Mammary epithelial cell (primary cell): ENCODE results near the gene CLN3.

Experiments used
- EZH2 ChIP-seq: IDR thresholded peaks from 2 replicates; pipeline ENCODE4 v1.6.1; 2012; ENCODE audit warnings: low read length, inconsistent platforms, borderline replicate concordance
- TF ChIP-seq, protein P1 (sequence below), 2 donors: IDR thresholded peaks in 1 of 2; conservative IDR thresholded peaks in 1 of 2; 2 replicates each; pipeline ENCODE4 v1.5.1; 2011 to 2012; ENCODE audit warnings: inconsistent platforms in 2 of 2, low read length in 2 of 2, mild to moderate bottlenecking in 2 of 2, control low read depth in 1 of 2, low read depth in 1 of 2; ENCODE audit not compliant: insufficient read depth in 1 of 2; ENCODE audit errors: extremely low read depth in 1 of 2

DNA sequence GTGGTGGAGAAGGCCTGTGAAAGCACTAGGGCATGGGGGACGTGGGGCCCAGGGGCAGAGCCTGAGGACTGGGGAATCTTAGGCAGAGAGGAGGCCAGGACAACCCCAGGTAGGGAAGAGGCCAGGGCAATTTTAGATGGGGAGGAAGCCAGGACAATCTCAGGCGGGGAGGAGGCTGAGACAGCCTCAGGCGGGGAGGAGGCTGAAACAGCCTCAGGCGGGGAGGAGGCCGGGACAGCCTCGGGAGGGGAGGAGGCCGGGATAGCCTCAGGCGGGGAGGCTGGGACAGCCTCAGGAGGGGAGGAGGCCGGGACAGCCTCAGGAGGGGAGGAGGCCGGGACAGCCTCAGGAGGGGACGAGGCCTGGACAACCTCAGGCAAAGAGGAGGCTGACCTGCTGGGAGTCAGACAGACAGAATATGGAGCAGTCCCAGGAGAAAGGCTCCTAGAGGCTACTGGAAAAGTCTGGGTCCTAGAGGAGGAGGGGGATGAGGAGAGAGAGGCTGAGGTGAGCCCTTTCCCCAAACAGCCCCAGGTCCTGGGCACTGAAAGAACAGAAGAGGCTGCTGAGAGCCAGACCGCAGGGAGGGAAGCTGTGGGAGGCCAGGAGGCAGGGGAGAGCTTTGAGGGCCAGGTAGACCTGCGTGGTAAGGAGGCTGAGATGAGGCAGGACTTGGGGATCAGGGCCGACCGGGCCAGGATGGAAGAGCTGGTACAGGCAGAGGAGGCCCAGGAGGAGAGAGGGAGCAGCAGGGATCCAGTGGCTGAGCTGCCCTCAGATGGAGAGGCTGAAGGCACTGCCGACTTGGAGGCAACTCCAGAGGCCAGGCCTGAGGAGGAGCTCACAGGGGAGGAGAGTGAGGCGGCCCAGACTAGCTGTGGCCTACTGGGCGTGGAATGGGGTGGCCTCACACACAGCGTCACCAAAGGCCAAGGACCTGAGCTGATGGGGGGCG lies 4.2 kb upstream of the CLN3 start:
- TF ChIP-seq, protein P1, sequence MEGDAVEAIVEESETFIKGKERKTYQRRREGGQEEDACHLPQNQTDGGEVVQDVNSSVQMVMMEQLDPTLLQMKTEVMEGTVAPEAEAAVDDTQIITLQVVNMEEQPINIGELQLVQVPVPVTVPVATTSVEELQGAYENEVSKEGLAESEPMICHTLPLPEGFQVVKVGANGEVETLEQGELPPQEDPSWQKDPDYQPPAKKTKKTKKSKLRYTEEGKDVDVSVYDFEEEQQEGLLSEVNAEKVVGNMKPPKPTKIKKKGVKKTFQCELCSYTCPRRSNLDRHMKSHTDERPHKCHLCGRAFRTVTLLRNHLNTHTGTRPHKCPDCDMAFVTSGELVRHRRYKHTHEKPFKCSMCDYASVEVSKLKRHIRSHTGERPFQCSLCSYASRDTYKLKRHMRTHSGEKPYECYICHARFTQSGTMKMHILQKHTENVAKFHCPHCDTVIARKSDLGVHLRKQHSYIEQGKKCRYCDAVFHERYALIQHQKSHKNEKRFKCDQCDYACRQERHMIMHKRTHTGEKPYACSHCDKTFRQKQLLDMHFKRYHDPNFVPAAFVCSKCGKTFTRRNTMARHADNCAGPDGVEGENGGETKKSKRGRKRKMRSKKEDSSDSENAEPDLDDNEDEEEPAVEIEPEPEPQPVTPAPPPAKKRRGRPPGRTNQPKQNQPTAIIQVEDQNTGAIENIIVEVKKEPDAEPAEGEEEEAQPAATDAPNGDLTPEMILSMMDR (conservative IDR thresholded peaks at IDR 0.05 in 1 of 2, IDR thresholded peaks at IDR 0.05 in 1 of 2; ENCODE audit: extremely low read depth in 1 of 2, insufficient read depth in 1 of 2, low read depth in 1 of 2, low read length in 2 of 2): no peak
- no peak for TF ChIP-seq EZH2
